Sigmoid colon (tissue), 4 donors: ENCODE data around the gene ELAVL2.

Source experiments
- CTCF ChIP-seq, 4 experiments: fragments of 450-650 bp in 3 of 4; fragments of 200-600 bp in 1 of 4; IDR thresholded peaks; one replicate each; pipeline ENCODE4 v1.5.1; 2016 to 2019; ENCODE audit warnings: antibody characterized with exemption in 4 of 4, mild to moderate bottlenecking in 3 of 4, moderate library complexity in 2 of 4
- EP300 ChIP-seq, 4 donors: sonication (generic); formaldehyde crosslinking; IDR thresholded peaks; one replicate each; pipeline ENCODE4 v1.6.1; 2017; ENCODE audit warnings: antibody characterized with exemption in 4 of 4
- POLR2A ChIP-seq, 2 donors: fragments of 450-650 bp; IDR thresholded peaks; one replicate each; pipeline ENCODE4 v1.6.1; 2016; ENCODE audit warnings: antibody characterized with exemption in 2 of 2, mild to moderate bottlenecking in 2 of 2, moderate library complexity in 2 of 2

GRCh38 chr9:23812673-23813072 lies 13.4 kb downstream of the ELAVL2 start:
- TF ChIP-seq EP300 (IDR thresholded peaks at IDR 0.05), result no peak
- no peak for TF ChIP-seq CTCF (IDR thresholded peaks at IDR 0.05)
- no peak for TF ChIP-seq POLR2A (IDR thresholded peaks at IDR 0.05)
